Muscle of arm (tissue), 12 donors: ENCODE measurements around the gene HOXD1. TPM values are rescaled to one million over a fixed set of nuclear protein-coding genes. Genes with fewer than 3 reads are reported as not detected.

Source experiments
- DNase-seq: peaks from one replicate; pipeline ENCODE4 v3.0.0-alpha.2; 2013
- polyA plus RNA-seq, 12 donors: library from polyadenylated mRNA; unstranded; fragments of 120-200 nt; gene quantifications; one replicate each; pipeline ENCODE4 v1.2.1, GENCODE V29; 2013; ENCODE audit not compliant: insufficient read length in 12 of 12

Gene HOXD1
- polyA plus RNA-seq, 12 donors: 0.85 to 2.6 (median 1.4) TPM; not detected in 2

DNA sequence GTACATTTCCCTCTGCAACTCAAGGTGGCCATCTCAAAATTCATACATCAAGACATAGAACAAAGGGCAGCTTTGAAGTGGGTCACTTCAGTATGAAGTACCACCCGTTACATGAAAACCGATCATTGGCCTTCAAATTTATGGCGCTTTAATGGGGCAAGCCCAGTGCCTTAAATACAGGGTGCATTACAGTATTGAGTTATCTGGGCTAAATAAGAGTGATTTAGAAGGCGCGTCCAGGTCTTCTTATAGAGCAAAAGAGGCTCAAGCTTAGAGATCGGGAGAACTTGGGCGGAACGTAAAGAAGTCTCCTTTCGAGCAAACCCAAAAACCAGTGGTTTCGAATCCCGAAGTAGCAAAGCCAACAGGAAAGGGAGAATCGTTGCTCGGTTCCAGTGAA is 24.3 kb upstream of the HOXD1 start:
- DNase-seq: no peak

DNA sequence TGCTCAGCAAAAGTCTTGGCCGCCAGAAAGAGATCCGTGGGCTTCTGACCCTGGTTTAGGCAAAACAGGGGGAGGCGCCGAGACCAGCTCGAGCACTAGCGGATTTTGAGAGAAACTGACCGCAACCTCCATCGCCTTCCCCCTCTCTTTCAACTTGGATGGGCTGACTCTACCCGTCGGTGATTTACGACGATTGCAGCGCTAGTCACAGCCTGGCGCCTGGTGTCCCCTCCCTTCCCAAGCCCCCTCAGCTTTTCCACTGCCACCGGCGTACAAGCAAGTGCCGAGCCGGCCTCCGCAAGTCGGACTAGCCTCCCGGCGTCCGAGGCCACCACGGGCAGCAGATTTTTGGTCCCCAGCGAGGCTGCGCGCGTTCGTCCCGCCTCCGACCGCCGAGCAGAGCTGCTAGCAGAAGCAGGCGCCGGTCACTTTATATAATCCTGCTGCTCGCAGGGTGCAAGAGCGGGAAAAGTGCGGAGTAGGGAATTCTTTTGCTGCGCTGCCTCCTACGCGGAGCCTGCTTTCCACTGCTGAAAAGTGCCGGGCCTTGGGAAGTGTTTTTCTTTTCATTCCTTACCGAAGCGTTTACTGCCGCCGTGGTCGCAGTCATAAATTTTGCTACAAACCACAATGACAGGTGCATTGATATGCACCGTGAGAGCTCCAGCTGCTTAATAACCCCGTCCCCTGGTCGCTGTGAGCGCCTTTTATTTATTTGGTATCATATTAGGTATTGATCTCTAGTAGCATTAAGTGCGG is 23.7 kb upstream of the HOXD1 start:
- DNase-seq: no peak

GRCh38 chr2:176165370-176166050 is 23.0 kb upstream of the HOXD1 start:
- no peak for DNase-seq

GRCh38 chr2:176166272-176166671 is 22.2 kb upstream of the HOXD1 start:
- DNase-seq: no peak

DNA sequence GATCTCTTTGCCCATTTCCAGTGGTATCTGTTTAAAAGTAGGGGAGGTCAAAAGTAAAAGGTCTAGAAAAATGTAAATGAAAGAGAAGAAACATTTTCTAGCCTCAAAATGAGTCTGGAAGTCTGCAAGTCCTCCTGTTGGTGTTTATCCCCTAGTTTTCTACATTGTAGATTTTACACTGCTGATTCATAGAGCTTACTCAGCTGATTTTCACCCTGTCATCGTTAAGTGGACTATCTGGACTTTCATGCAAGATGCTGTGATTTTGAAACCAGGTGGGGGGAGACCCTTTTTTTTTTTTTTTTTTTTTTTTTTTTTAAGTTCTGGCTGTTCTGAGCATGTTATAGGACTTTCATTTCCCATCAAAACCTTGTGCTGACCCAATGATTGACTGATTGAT is 21.1 kb upstream of the HOXD1 start:
- no peak for DNase-seq

DNA sequence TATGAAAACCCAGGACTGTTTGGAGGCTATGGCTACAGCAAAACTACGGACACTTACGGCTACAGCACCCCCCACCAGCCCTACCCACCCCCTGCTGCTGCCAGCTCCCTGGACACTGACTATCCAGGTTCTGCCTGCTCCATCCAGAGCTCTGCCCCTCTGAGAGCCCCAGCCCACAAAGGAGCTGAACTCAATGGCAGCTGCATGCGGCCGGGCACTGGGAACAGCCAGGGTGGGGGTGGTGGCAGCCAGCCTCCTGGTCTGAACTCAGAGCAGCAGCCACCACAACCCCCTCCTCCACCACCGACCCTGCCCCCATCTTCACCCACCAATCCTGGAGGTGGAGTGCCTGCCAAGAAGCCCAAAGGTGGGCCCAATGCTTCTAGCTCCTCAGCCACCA is 19.3 kb upstream of the HOXD1 start:
- no peak for DNase-seq

DNA sequence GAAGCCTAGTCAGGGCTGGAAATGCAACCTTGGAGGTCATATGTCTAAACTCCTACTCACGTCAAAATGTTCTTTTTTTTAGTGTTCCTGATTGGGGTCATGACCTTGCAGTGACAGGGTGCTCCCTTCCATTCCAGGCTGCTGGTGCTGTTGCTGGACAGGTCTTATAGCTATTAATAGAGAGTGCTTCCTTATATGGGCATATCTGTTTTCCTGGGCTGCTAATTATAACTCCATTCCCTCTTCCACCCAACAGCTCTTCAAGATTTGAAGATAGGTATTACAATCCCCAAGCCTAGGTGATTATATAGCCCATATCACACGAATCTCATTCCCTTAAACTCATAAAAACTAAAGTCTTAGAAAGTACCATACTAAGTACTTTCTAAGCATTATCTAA is 18.8 kb upstream of the HOXD1 start:
- DNase-seq: no peak

- DNase-seq: no peak
Observed at GRCh38 chr2:176170602-176171305, 17.7 kb upstream of the HOXD1 start.

GRCh38 chr2:176171351-176172006 is 17.0 kb upstream of the HOXD1 start:
- no peak for DNase-seq

DNA sequence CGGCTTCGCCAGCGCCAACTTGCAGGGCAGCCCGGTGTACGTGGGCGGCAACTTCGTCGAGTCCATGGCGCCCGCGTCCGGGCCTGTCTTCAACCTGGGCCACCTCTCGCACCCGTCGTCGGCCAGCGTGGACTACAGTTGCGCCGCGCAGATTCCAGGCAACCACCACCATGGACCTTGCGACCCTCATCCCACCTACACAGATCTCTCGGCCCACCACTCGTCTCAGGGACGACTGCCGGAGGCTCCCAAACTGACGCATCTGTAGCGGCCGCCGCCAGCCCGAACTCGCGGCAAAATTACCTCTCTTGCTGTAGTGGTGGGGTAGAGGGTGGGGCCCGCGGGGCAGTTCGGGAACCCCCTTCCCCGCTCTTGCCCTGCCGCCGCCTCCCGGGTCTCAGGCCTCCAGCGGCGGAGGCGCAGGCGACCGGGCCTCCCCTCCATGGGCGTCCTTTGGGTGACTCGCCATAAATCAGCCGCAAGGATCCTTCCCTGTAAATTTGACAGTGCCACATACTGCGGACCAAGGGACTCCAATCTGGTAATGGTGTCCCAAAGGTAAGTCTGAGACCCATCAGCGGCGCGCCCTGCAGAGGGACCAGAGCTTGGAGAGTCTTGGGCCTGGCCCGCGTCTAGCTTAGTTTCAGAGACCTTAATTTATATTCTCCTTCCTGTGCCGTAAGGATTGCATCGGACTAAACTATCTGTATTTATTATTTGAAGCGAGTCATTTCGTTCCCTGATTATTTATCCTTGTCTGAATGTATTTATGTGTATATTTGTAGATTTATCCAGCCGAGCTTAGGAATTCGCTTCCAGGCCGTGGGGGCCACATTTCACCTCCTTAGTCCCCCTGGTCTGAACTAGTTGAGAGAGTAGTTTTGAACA is 16.2 kb upstream of the HOXD1 start:
- no peak for DNase-seq

- no peak for DNase-seq
Observed at GRCh38 chr2:176172895-176173566, 15.4 kb upstream of the HOXD1 start.

GRCh38 chr2:176173567-176174381 is 14.7 kb upstream of the HOXD1 start:
- DNase-seq: no peak

GRCh38 chr2:176174382-176174823 is 14.1 kb upstream of the HOXD1 start:
- DNase-seq: no peak

DNA sequence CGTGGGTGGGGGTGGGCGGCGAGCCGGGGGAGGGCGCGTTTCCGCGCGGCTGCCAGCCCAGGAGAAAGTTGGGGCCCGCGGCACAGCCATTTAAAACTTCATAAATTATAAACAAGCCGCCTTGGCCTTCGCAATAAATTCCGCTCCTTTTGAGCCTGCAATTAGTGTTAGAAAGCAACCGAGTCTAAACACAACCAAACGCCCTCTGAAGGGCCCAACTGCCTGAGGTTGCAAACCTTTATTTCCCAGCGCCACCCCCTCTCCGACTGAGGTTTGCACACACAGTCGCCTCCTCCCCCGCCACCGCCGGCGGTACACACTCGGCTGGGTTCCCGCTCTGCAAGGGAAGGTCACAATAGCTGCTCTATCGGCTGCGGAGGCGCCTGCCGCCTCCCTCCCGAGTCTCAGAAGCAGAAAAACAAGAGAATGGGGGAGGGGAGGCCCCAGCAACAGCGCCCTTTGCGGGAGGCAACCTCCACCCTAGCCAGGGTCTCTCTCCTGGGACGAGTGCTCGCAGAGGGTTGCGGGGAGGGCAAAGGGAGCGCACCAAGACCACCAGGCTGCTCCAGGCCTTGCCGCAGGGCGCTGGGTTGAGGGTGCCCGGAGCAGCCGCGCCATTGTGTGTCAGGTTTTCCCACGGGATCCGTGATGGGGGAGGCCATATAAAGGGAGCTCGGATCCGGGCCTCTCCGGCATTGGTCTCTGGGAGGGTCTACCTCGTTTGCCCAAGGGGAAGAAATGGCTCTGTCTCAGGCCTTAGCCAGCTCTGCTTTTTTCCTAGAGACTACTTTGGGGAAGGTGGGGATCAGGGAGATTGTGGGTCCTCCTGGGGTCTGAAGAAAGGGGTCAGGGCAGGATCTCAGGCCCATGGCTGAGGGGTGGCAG is 13.4 kb upstream of the HOXD1 start:
- no peak for DNase-seq

- no peak for DNase-seq
Observed at GRCh38 chr2:176175709-176176607, 12.5 kb upstream of the HOXD1 start.

DNA sequence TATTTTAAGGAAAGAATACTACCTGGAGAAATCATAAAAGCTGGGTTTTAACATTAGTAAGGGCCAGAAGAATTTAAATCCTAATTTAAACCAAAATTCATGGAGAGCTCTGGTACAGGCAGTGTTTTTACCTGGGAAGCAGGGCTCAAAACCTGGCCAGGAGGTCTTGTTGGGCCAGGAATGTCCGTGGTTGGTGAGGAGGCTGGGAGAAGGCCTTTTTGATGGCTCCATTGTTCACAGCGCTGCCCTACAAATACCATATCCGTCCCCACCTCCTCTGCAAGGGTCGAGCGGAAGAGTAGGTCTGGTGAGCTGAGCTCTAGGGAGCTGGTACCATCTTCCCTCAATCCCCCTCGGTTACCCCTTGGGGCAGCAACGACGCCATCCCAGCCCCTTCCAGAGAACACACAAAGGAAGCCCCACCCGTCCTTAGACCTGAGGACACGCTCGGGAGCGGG is 10.9 kb upstream of the HOXD1 start:
- no peak for DNase-seq

- no peak for DNase-seq
Observed at GRCh38 chr2:176178038-176178756, 10.3 kb upstream of the HOXD1 start.
